ENCODE results near the gene ADAM11. TPM values are rescaled to one million over a fixed set of nuclear protein-coding genes. Genes with fewer than 3 reads are reported as not detected.
A peak's percentile ranks its signal among the peaks of the same experiment; 100 is the strongest.

ADAM11 gene
- total and polyA plus RNA-seq, 2 of the 8 experiments (the other 6 are each of a cell fraction or from before 2014, with no cell fraction given) = 2.3 to 2.9 TPM

GRCh38 chr17:44828919-44829522, 70.2 kb downstream of the ADAM11 start:
- Histone ChIP-seq H2BK20ac (ENCODE audit: low read length) (no peak overlapping the region), H3K18ac (ENCODE audit: extremely low read depth, low read length) (peak overlapping the region; percentile 97), H3K27me3 (replicated peaks in 1 of 4; ENCODE audit: control insufficient read depth in 3 of 4, extremely low read depth in 1 of 4, insufficient read depth in 3 of 4, low read length in 3 of 4) (no peaks in the 10 kb centered on the region), H2AFZ (ENCODE audit: low read length) (no peak overlapping the region), H2BK120ac (replicated peaks; ENCODE audit: low read depth, low read length) (peak overlapping the region; percentile 63), H3K14ac (ENCODE audit: insufficient read length) (no peak overlapping the region), H3K27ac (ENCODE audit: low read depth, low read length) (peak overlapping the region; percentile 72), H4K8ac (ENCODE audit: extremely low read depth, insufficient read depth, low read length) (peak overlapping the region; percentile 93; the same call in 1 of the 2 replicates), H3K4me3 (ENCODE audit: extremely low read depth in 1 of 4, insufficient read depth in 2 of 4, low read depth in 3 of 4, low read length in 4 of 4) (peak overlapping the region; percentile 79 to 97 (median 92)), H4K5ac (ENCODE audit: insufficient read length, low read depth, low read length) (peak overlapping the region; percentile 13), H3K4me1 (replicated peaks in 1 of 4; ENCODE audit: control insufficient read depth in 3 of 4, insufficient read depth in 4 of 4, low read length in 3 of 4) (peaks cover 0 to 7% (median 5%) of the 10 kb centered on the region in 4 experiments; a peak in 4 of 7 replicates), H4K91ac (replicated peaks; ENCODE audit: insufficient read length, low read length) (peak overlapping the region; percentile 17), H3K79me1 (ENCODE audit: low read depth, low read length) (no peaks in the 10 kb centered on the region), H3K9ac (replicated peaks in 1 of 4; ENCODE audit: extremely low read depth in 1 of 4, low read depth in 3 of 4, low read length in 3 of 4) (peak overlapping the region; percentile 85 to 94 (median 90)), H3K4ac (replicated peaks; ENCODE audit: insufficient read length, low read depth, low read length) (peak overlapping the region; percentile 57), H3K9me3 (ENCODE audit: insufficient read depth in 2 of 2, low read depth in 1 of 2, low read length in 1 of 2) (no peaks in the 10 kb centered on the region), H2AK5ac (ENCODE audit: low read depth, low read length) (no peak overlapping the region), H3K79me2 (ENCODE audit: control insufficient read depth in 1 of 2, insufficient read depth in 2 of 2, low read length in 2 of 2) (peaks cover 16 to 56% of the 10 kb centered on the region in 2 experiments), H2BK12ac (ENCODE audit: low read depth, low read length) (0 out of 2 replicates have a peak overlapping the region, but pooled peaks have one; percentile 10), H3K4me2 (ENCODE audit: insufficient read depth in 1 of 2, low read depth in 2 of 2, low read length in 2 of 2) (peak overlapping the region; percentile 52 to 72), H3K23me2 (ENCODE audit: low read depth, low read length) (peaks cover 4% of the 10 kb centered on the region; the same call in 1 of the 2 replicates), H2BK15ac (ENCODE audit: low read length) (no peak overlapping the region), H2BK5ac (ENCODE audit: low read depth, low read length) (peak overlapping the region; percentile 44; the same call in 1 of the 2 replicates), H3K36me3 (ENCODE audit: control insufficient read depth in 2 of 4, insufficient read depth in 4 of 4, low read length in 3 of 4) (no peaks in the 10 kb centered on the region), H3K56ac (replicated peaks; ENCODE audit: insufficient read length, low read depth, low read length) (peak overlapping the region; percentile 74), H4K20me1 (replicated peaks in 1 of 2; ENCODE audit: control insufficient read depth in 1 of 2, insufficient read depth in 2 of 2, low read length in 2 of 2) (peaks cover 5 to 7% of the 10 kb centered on the region in 2 experiments), H3K23ac (ENCODE audit: insufficient read length) (no peak overlapping the region)
- TF ChIP-seq SIN3A (conservative IDR thresholded peaks at IDR 0.05 in 1 of 2, IDR thresholded peaks at IDR 0.05 in 1 of 2; ENCODE audit: low read depth in 1 of 2, low read length in 2 of 2) (0 out of 4 replicates have a peak, but pooled peaks of 1 of the 2 experiments have one; percentile 18), CREB1 (IDR thresholded peaks at IDR 0.05) (no peak), SP4 (IDR thresholded peaks at IDR 0.05; ENCODE audit: low read length) (no peak)
- WGBS, 2 experiments (ENCODE audit: extremely low coverage in 1 of 2, insufficient coverage in 1 of 2, insufficient read length in 1 of 2, insufficient replicate concordance in 2 of 2, low coverage in 1 of 2, low lambda C conversion rate in 2 of 2, missing lambda C conversion rate in 1 of 2) = 0% methylated on average over 21 of the region's 21 CpGs; no CpG with 5 or more reads in 1 of the 2 experiments
- no peak for DNase-seq (ENCODE audit: low read depth in 1 of 2, low spot score in 2 of 2)
- CTCF ChIA-PET (ENCODE audit: partially characterized antibody) = interaction anchor here (1.0 to 1.6 kb wide), 2 partner anchors 19 to 50 kb away, joined by 3 to 4 read pairs; no protein-coding TSS in a partner anchor
- FAIRE-seq = peak; percentile 42
- POLR2A ChIA-PET (ENCODE audit: partially characterized antibody) = interaction anchor here (0.8 to 2.4 kb wide), 14 partner anchors 12 to 52 kb away, joined by 3 to 7 read pairs (median 4); partner anchors contain the start of gene HIGD1B

All from H1 (cell line).